Right hindlimb (tissue), 1 donor: Measurements from ENCODE around the gene JARID2.
"Not testable (repeated sequence)": the region's sequence is repeated elsewhere in the genome, so short reads cannot be mapped to it uniquely, and the experiment has no call there.

Experiments used
- DNase-seq: peaks from one replicate; pipeline ENCODE4 v3.0.0-alpha.2; 2018

Gene JARID2

DNA sequence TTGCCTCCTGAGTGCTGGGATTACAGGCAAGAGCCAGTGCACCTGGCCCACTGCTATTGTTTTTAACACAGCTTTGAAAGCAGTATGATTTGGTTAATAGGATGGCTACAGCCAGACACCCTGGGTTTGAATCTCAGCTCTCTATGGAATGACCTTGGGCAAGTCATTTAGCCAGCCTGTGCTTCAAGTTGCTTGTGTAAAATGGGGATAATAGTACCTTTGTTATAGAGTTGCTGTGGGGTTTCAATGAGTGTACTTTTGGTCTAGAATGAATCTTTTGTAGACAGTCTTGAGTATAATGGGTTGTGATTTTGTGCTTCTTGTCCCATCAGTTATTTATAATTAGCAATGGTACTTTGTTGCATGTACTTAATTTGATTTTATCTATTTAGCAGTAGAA, 70.9 kb downstream of the JARID2 start:
- no peak for DNase-seq

DNA sequence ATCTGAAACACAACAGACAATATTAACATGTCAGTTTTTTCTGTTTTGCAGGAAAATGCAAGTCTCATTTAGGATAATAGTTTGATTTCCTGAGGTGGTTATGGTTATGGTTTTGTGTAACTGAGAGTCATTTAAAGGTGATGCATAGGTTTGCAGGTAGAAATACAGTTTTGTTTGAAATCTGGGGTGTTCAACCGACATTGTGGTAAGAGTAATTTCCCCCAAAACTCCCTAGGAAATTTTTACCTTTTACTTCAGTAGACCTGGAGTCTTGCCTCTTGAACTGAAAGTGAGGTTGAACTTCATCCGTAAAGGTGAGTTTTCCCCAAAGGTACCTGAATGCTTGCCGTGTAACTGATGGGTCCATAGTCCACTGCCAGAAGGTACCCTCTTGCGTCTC, 71.4 kb downstream of the JARID2 start:
- DNase-seq: no peak

DNA sequence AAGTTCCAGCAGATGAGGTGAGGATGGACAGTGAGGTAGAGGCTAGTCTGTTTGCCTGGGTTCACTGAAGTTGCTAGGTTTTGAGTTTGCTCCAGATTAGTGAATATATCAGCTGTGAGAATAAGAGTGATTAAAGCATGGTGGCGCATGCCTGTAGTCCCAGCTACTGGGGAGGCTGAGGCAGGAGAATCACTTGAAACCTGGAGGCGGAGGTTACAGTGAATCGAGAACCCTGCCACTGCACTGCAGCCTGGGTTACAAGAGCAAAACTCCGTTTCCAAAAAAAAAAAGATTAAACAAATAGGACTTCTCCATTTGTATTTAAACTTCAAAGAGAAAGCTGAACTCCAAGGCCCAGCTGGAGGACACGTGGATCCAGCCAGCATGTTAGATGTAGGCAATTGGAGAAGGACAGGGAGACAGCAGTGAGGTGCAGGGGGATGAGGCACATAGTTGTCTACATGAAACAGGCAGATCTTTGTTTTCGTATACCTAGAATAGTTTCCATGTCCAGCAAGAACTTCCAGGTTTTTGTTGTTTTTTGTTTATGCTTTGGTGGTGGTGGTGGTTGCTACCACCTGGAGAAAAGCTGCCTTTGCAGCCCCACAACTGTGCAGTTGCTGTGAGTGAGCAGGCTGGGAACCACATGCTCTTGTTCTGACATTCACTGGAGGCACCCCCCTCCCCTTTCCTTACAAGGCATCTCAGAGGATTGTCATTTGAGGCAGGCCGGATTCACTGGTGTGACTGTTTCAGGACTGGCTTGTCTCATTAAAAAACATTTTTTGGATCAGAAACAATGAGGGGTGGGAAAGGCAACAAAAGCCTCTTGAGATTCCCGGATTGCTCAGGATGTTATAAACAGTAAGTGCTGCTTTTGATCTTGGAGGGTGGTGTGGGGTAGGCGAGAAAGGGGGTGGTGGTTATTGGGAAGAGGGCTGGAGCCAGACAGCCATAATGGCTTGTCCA, 72.3 kb downstream of the JARID2 start:
- peak; percentile 57 for DNase-seq

DNA sequence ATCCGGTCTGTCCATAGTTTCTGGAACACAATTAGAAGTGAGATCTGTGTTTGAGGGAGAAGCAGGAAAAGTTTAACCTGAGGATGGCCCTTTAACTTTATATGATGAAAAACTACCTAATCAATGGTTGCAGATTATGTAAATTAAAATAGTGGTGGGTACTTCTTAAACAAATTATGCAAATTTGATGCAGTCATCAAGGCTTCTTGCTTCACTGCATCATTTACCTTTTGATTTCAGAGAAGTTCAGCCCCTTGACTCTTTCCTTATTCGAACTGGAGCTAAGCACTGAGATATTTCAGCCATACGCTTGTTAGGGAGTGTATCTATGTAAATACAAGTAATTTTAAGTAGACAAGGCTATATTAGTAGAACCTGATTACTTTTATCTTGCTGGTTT, 73.8 kb downstream of the JARID2 start:
- no peak for DNase-seq

DNA sequence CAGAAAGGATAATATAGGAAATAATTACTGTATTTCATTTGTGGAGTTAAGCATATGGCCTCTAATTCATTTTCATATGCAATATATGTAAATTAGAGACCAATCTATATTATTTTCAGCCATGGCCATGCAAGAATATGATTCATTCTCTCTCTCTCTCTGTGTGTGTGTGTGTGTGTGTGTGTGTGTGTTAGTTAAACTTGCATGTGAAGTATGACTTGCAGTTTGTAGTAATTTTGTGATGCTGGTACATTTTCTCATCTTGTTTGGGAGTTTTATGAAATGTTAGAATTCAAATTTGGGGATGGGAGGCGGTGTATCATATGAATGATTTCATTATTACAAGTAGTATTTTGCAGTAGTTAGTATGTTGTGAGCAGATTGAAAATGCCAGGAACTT, 74.8 kb downstream of the JARID2 start:
- no peak for DNase-seq

DNA sequence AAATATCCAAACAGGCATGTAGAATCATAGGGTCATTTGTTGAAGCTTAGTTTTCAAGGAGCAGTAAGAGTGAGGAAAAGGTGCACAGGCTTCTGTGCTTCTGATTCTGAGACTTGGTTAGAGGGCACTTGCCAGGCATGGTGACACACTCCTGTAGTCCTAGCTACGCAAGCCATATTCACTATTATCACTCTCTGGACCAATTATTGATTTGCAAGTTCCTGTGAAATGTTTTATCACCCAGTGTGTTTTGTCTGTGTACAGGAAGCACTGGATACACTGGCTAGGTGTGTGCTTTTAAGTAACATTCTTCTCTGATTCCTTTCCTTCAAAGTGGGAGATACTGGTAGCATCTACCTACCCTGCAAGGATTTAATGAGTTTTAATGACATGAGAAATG, 76.3 kb downstream of the JARID2 start:
- no peak for DNase-seq

DNA sequence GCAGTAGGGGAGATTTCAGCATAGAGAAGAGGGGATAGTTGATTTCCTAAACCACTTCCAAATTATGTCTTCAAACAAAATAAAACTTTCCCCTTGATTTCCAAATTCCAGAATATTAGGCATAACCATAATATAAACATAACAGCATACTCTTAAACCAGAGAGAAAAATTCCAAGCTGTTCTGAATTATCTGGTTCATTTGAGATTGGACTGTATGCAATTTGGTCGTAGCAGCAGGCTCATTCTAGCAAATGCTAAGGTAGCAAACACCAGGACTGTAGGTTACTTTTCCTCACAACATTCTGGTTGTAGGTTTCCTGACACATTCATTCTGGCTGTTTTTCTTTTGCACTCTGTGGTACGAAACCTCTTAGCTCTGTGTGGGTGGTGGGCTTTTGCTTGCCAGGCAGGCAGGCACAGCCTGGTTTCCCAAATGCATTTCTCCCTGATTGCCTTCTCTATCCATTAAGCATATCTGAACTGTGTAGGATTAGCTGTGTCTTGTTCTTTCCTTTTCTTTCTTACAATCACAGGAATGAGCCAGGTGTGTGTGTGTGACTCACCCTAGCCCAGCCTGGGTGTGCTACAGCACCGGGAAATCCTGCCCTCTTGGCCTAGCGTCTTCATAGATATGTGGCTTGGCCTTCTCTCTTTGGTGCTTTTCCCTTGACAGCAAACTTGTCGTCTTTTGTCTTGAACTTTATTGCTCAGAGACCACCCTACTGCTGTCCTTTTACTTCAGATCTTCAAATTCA, 77.1 kb downstream of the JARID2 start:
- DNase-seq: no peak

DNA sequence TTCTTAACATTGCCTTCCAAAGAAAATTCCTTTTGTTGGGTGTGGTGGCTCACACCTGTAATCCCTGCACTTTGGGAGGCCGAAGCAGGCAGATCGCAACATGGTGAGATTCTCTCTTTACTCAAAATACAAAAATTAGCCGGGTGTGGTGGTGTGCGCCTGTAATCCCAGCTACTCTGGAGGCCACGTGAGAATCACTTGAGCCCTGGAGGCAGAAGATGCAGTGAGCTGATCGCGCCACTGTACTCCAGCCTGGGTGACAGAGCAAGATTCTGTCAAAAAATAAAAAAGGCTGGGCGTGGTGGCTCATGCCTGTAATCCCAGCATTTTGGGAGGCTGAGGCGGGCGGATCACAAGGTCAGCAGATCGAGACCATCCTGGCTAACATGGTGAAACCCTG, 77.7 kb downstream of the JARID2 start:
- DNase-seq: not testable (repeated sequence)

DNA sequence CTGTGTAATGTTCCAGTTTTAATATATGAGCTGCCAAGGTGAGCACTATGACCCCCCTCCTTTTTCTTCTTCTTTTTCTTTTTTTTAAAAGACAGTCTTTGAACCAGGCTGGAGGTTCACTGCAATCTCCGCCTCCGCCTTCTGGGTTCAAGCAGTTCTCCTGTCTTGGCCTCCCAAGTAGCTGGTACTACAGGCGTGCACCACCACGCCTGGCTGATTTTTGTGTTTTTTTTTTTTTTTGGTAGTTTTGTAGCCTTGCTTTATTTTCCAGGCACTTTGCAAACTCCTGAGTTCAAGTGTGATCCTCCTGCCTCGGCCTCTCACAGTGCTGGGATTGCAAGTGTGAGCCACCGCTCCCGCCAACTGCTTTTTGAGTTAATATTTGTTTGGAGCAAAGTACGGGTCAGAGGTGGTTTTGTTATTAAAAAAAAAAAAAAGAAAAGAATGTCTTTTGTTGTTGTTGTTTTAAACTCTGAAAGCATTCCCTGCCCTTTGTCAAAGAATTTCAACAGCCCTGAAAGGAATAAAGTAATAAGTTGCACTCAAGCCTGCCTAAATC, 78.6 kb downstream of the JARID2 start:
- DNase-seq: no peak

DNA sequence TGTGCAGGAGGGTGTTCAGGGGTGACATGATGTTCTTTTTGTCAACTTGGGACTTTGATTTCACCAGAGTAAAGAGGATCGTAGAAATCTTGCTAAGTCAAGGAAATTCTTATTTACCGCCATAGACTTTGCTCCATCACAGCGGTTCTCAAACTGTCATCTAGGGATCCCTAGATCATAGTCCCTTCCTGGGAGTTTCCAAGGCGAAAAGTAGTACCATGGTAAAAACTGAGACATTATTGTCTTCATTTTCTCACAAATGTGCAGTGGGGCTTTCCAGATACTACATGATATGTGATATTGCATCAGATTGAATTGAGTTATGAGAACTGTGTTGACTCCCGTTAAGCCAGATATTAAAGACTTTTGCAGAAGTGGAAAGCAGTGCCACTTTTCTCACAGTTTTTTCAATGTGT, 79.7 kb downstream of the JARID2 start:
- no peak for DNase-seq

DNA sequence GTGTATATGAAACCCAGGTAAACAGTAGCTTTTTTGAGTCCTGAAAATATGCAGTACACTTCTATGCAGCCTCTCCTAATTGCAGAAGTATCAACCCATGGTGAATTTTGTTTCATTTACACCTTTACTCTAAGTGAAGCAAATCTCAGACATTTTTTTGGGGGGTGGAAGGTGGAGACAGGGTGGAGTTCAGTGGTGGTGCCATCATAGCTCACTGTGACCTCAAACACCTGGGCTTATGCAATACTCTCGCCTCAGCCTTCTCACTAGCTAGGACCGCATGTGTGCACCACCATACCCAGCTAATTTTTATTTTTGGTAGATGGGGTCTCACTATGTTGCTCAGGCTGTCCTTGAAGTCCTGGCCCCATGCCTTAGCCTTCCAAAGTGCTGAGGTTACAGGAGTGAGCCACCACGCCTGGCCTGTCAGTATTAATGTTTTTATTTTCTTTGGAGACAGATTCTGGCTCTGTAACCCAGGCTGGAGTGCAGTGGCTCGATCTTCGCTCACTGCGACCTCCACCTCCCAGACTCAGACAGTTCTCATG, 80.3 kb downstream of the JARID2 start:
- DNase-seq: no peak

DNA sequence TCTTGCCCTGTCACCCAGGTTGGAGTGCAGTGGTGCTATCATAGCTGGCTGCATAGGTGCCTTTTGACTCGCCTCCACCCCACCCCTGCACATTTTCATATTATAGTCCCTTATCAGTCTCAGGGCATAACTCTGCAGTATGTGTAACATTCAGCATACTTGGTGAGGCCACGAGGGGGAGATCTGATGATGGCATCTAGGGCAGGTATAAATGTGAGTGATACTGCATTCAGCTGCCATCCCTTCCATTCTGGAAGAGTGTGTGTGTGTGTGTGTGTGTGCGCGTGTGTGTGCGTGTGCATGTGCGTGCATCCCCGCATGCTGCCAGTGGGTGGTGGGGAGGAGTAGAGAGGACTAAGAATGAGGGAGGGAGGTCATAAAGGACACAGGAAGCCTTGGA, 81.4 kb downstream of the JARID2 start:
- DNase-seq: no peak

DNA sequence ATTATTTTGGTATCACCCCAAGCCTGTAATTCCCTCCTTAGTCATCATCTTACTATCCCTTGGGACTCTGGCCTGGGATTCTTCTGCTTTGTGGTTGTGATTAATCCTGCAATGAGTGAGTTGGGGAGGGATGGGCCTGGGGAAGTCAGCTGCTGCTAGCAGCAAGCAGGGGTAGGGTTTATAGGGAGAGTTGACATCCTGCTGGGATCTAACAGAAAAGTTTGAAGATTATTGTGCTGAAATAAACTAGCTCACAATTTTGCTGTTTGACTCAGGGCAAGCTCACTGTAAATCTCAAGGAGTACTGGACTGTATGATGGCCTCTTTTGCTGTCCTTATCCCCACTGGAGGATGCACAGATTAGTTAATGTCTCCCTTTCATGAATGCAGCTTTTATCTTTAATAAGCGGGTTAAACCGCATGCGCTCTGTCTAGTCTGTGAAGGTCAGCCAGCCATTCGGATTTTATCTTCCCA, 83.4 kb downstream of the JARID2 start:
- no peak for DNase-seq

DNA sequence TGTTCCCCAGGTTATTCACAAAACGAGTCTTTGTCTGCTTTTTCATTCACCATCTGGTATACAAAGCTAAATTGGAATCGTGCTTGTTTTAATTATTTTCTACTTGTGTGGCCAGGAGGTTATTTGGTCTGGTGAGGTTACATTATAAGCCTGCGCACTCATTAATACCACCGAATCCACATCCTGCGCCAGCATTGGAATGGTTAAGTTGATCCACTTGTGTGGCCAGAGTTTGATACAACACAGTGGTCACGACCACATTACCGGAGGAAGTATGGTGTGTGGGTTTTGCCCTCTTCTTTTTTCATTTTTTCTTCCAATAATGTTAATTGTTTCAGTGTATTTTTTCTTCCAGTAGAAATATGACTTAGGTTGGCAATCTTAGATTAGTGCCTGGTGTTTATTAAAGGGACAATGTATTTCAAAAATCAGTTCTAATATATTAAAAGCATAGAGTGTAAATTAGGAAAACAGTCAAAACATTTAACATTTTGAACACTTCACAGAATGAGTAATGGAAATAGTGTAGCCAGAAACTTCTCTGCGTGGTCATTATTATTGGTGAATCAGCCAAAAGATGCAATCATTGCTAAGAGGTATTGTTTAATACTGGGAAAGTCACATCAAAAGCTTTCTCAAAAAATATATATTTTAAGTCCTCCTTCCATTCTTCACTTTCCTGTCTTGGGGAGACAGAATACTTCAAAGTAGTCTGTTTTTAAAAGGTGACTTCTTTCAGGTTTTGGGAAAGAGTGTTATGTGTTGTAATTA, 84.5 kb downstream of the JARID2 start:
- no peak for DNase-seq

DNA sequence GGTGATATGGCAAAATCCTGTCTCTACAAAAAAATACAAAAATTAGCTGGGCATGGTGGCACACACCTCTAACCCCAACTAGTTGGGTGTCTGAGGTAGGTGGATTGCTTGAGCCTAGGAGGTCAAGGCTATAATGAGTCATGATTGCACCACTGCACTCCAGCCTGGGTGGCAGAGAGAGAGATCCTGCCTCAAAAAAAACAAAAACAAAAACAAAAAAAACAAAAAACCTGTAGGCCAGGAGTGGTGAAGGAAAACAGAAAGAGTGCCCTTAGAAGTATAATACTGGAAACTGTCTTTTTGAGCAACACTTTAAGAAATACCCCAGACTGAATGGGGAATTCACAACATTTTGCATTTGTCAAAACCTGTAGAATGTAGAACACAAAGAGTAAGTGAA, 85.3 kb downstream of the JARID2 start:
- no peak for DNase-seq

DNA sequence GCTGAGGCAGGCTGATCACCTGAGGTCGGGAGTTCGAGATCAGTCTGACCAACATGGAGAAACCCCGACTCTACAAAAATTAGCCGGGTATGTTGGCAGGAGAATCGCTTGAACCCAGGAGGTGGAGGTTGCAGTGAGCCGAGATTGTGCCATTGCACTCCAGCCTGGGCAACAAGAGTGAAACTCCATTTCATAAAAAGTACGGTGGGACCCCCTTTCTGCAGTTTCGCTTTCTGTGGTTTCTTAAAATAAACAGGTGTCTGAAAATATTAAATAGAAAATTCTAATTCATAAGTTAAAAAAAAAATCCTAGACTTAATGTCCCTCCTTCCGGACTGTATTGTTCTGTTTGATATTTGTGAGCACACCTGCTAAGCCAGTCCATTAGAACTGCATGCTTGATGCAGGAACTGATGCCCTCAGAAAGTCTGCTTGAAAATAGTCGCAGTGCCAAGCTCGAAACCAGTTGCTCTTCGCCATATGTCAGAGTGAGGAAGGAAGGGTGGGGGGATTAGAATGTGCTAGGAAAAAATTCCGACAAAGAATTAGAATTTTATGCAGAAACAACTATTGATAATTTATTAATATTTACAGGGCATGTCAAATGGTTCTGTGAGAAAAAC, 85.9 kb downstream of the JARID2 start:
- DNase-seq: no peak

DNA sequence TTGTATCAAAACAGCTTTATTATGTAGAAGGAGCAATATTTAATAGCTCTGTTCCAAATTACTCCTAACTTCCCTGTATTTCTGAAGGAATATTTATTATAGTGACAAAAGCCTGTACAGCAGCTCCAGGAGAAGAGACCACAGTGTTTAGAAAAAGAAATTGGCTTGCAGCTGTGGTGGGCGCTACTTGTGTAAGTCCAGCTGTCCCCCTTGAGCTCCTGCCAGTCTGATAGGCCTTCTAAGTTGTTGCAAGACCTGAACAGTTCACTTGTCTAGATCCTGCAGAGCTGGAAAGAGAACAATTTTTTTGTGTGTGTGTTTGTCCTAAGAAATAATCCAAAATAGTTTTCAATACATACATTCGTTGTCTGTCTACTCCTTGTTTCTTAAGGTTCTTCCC, 86.6 kb downstream of the JARID2 start:
- DNase-seq: peak; percentile 53

DNA sequence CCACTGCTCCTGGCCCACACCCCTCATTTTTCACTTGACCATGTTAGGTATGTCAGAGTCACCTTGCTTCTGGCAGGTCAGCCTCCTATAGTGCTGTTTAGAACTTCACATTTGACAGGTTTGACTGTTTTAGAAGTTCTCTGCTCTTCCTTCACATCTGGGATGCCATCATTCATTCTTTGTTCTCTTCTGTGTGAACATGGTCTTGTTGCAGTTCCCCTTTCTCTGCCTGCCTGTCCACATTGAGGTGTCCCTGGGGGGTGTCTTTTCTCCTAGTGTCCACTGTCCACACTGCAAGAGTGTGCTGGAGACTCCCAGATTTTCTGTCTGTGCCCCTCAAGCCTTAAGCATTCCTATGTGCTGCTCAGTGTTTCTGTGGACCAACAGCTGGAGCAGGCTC, 89.5 kb downstream of the JARID2 start:
- no peak for DNase-seq

DNA sequence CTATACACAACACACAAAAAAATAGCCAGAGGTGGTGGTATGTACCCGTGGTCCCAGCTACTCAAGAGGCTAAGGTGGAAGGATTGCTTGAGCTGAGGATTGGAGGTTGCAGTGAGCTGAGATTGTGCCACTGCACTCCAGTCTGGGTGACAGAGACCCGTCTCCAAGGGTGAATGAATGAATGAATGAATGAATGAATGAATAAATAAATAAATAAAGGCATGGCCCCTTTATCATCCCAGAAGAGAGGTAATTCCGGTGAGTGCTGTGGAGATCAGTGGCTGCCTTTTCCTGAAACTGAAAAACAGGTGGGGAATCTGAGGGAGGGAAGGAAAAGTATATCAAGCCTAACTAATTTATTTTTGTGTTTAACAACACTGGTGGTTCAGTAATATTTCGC, 90.0 kb downstream of the JARID2 start:
- no peak for DNase-seq

DNA sequence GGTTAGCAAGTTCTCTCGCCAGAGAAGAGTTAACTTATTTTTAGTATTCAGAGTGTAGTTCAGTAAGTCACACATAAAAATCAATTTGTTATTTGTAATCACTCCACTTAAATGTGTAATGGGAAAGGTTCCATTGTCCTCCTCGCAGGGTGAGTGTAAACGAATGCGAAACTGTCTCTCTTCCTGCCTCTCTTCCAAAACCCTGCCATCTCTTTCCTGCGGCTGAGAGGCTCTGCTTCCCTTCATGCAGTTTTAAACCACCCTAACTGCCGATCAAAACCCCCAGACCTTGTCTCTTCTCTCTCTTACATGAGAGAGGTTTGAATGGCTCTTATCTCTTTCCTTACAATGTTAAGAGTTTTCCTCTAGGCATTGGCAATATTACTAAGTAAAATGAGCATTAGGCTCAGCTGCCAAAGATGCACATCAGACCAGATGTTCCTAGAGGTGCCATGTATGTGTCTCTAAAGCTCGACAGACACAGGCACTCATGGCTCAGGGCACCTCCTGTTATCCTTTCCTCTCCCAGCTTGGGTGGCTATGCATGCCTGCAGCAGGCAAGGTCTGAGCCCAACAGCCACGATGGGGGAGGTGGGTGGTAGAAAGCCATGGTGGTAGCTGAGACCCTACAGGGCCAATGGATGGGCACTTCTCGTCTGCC, 91.2 kb downstream of the JARID2 start:
- DNase-seq: no peak

DNA sequence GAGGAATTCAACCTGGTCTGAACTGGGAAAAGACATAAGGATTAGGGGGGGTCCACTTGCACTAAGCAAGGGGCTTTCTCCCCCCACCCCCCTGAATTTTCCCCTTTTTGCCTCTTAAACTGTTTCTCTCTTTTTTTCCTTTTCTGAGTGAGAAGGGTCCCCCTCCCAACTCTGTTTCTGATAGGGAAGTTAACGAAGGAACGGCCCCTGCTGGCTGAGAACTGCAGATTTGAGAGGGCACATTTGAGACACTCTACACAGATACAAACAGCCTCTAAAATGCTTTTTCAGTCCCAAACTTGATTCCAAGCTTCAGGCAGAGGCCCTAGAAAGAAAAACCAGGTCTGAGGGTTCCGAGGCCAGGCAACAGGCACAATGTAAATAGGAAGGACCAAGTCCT, 91.7 kb downstream of the JARID2 start:
- no peak for DNase-seq

DNA sequence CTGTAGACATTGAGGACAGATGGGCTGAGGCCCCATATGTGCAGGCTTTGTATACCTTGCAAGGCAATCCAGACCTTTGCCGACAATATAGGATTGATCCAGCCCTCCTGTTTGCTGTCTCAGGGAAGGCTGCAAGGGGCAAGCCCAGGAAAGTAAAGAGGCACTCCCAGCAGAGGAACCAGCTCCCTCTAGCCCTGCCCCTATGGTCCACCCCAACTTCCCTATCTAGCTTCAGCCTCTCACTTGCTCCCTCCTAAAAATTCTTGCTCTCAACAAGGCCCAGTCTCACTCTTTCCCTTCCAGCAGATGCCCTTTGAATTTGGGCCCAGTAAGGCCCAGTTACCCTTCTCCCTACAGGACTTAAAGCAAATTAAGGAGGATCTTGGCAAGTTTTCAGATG, 92.6 kb downstream of the JARID2 start:
- DNase-seq: no peak
